GM23338 (cell line): Measurements from ENCODE around the gene HELB. TPM values are rescaled to one million over a fixed set of nuclear protein-coding genes. Genes with fewer than 3 reads are reported as not detected.

ENCODE experiments used
- ATAC-seq: fragments of 200-7000 bp; cut with Tn5 transposase; 3 replicates; pipeline ENCODE4 v1.9.1; 2020
- DNase-seq: peaks from one replicate; pipeline ENCODE4 v3.0.0-alpha.2; 2015; ENCODE audit warnings: low spot score
- H2AFZ ChIP-seq: fragments of 200-600 bp; sonication (generic); 2 replicates; pipeline ENCODE4 v1.8.0; 2016; ENCODE audit warnings: antibody characterized with exemption, mild to moderate bottlenecking, moderate library complexity
- H3F3A ChIP-seq: fragments of 200-600 bp; sonication (generic); replicated peaks from 2 replicates; pipeline ENCODE4 v1.8.0; 2017; ENCODE audit warnings: antibody characterized with exemption, mixed run types, low read depth
- H3K27ac ChIP-seq: fragments of 200-600 bp; sonication (generic); 2 replicates; pipeline ENCODE4 v1.6.1; 2016; ENCODE audit warnings: low read depth
- H3K27me3 ChIP-seq: fragments of 200-600 bp; sonication (generic); 2 replicates; pipeline ENCODE4 v1.8.0; 2016; ENCODE audit warnings: mild to moderate bottlenecking, mixed run types, moderate library complexity; ENCODE audit not compliant: insufficient read depth
- H3K36me3 ChIP-seq: fragments of 200-600 bp; sonication (generic); 2 replicates; pipeline ENCODE4 v1.8.0; 2016; ENCODE audit warnings: mild to moderate bottlenecking; ENCODE audit not compliant: insufficient read depth
- H3K4me1 ChIP-seq: fragments of 200-600 bp; sonication (generic); 2 replicates; pipeline ENCODE4 v1.8.0; 2016; ENCODE audit warnings: mild to moderate bottlenecking, moderate library complexity; ENCODE audit not compliant: insufficient read depth
- H3K4me2 ChIP-seq: fragments of 200-600 bp; sonication (generic); 2 replicates; pipeline ENCODE4 v1.7.1; 2017; ENCODE audit warnings: mixed run types
- H3K4me3 ChIP-seq: fragments of 200-600 bp; sonication (generic); 2 replicates; pipeline ENCODE4 v1.6.1; 2016; ENCODE audit warnings: mixed run types
- H3K79me2 ChIP-seq: fragments of 200-600 bp; sonication (generic); replicated peaks from 2 replicates; pipeline ENCODE4 v1.8.0; 2017; ENCODE audit warnings: mild to moderate bottlenecking; ENCODE audit not compliant: insufficient read depth
- H3K9me2 ChIP-seq: fragments of 200-600 bp; sonication (generic); 2 replicates; pipeline ENCODE4 v1.8.0; 2017; ENCODE audit not compliant: insufficient read depth
- H4K20me1 ChIP-seq: fragments of 200-600 bp; sonication (generic); replicated peaks from 2 replicates; pipeline ENCODE4 v1.8.0; 2017; ENCODE audit warnings: mild to moderate bottlenecking; ENCODE audit not compliant: insufficient read depth
- H3K27ac Mint-ChIP-seq: 2 replicates; pipeline ENCODE4 v1.8.0; 2020; ENCODE audit warnings: inconsistent platforms, mild to moderate bottlenecking, moderate library complexity, mixed read lengths
- H3K27me3 Mint-ChIP-seq: 3 replicates; pipeline ENCODE4 v1.8.0; 2022; ENCODE audit warnings: low read depth, mild to moderate bottlenecking, moderate library complexity, mixed read lengths, inconsistent platforms; ENCODE audit not compliant: insufficient read depth, poor library complexity
- H3K36me3 Mint-ChIP-seq: 3 replicates; pipeline ENCODE4 v1.8.0; 2021; ENCODE audit warnings: low read depth, mild to moderate bottlenecking, inconsistent platforms, moderate library complexity, mixed read lengths
- H3K4me1 Mint-ChIP-seq: 3 replicates; pipeline ENCODE4 v1.8.0; 2020; ENCODE audit warnings: mild to moderate bottlenecking, inconsistent platforms, mixed read lengths
- H3K4me3 Mint-ChIP-seq: 3 replicates; pipeline ENCODE4 v1.8.0; 2021; ENCODE audit warnings: moderate library complexity, mild to moderate bottlenecking, inconsistent platforms, mixed read lengths
- H3K9me3 Mint-ChIP-seq: 3 replicates; pipeline ENCODE4 v1.8.0; 2020; ENCODE audit warnings: moderate library complexity, mild to moderate bottlenecking, inconsistent platforms, mixed read lengths
- CREB1 ChIP-seq: fragments of 250-450 bp; sonication (Bioruptor Pico); IDR thresholded peaks from 2 replicates; pipeline ENCODE4 v1.5.0; 2020; ENCODE audit warnings: low read depth, mild to moderate bottlenecking, moderate library complexity
- POLR2AphosphoS5 ChIP-seq: IDR thresholded peaks from 2 replicates; pipeline ENCODE4 v1.6.1; 2016; ENCODE audit warnings: antibody characterized with exemption, low read depth
- REST ChIP-seq: IDR thresholded peaks from one replicate; pipeline ENCODE4 v1.6.1; 2018; ENCODE audit warnings: antibody characterized with exemption; ENCODE audit not compliant: unreplicated experiment
- ZNF462 ChIP-seq: fragments of 250-450 bp; sonication (Bioruptor Pico); IDR thresholded peaks from 2 replicates; pipeline ENCODE4 v1.5.0; 2020; ENCODE audit warnings: mild to moderate bottlenecking, moderate library complexity
- polyA plus RNA-seq: library from polyadenylated mRNA; unstranded; fragments of >200 nt; fragmentation: Nextera tagmentation; extraction: Ambion mirVana; gene quantifications from 2 replicates; pipeline ENCODE4 v1.2.1, GENCODE V29; 2016
- total RNA-seq: library from RNA; depleted of rRNA; stranded (reverse); fragments of >200 nt; shearing (Covaris generic); gene quantifications from 2 replicates; pipeline ENCODE4 v1.2.3, GENCODE V29; 2014

Gene HELB
- total and polyA plus RNA-seq, 2 experiments from 2014 or later: 3.1 to 18.2 TPM

- TF ChIP-seq ZNF462 (CRISPR knock-in tag) (no peak), REST (no peak)
Observed at GRCh38 chr12:66255737-66256136, 46.6 kb upstream of the HELB start (continued).

- H4K20me1 ChIP-seq: no peaks in the 10 kb centered on the region
- Mint-ChIP-seq H3K36me3 (no peaks in the 10 kb centered on the region), H3K4me3 (no peak overlapping the region), H3K9me3 (no peaks in the 10 kb centered on the region), H3K27me3 (peaks cover 2% of the 10 kb centered on the region), H3K27ac (no peak overlapping the region), H3K4me1 (peaks cover 8% of the 10 kb centered on the region; the same call in 2 of the 3 replicates)
- H3K36me3 ChIP-seq: no peaks in the 10 kb centered on the region
- DNase-seq (no peak), ATAC-seq (no peak)
- no peaks in the 10 kb centered on the region for H3K79me2 ChIP-seq
- H3K27ac ChIP-seq: no peak overlapping the region
- H3K9me2 ChIP-seq: peaks cover 10% of the 10 kb centered on the region
- H3F3A ChIP-seq: no peaks in the 10 kb centered on the region
- H2AFZ ChIP-seq: peak overlapping the region; percentile 14; the same call in 1 of the 2 replicates
- H3K4me2 ChIP-seq: no peak overlapping the region
- no peaks in the 10 kb centered on the region for H3K27me3 ChIP-seq
- TF ChIP-seq CREB1: no peak
- no peak for TF ChIP-seq POLR2AphosphoS5
- TF ChIP-seq ZNF462 (CRISPR knock-in tag): no peak
- no peak overlapping the region for H3K4me3 ChIP-seq
- H3K4me1 ChIP-seq: no peaks in the 10 kb centered on the region
Observed at GRCh38 chr12:66258011-66258410, 44.3 kb upstream of the HELB start.
